GM23248 (cell line): ENCODE measurements around the gene PPP1R16B. TPM values are rescaled to one million over a fixed set of nuclear protein-coding genes. Genes with fewer than 3 reads are reported as not detected.
"Not testable (repeated sequence)": the region's sequence is repeated elsewhere in the genome, so short reads cannot be mapped to it uniquely, and the experiment has no call there.

ENCODE experiments used
- DNase-seq: peaks from one replicate; pipeline ENCODE4 v3.0.0-alpha.2; 2015
- H2AFZ ChIP-seq: fragments of 200-600 bp; sonication (generic); 2 replicates; pipeline ENCODE4 v1.6.1; 2016; ENCODE audit warnings: antibody characterized with exemption
- H3F3A ChIP-seq: fragments of 200-600 bp; sonication (generic); 2 replicates; pipeline ENCODE4 v1.6.1; 2016; ENCODE audit warnings: mild to moderate bottlenecking, antibody characterized with exemption, mixed run types; ENCODE audit not compliant: insufficient read depth
- H3K27ac ChIP-seq: fragments of 200-600 bp; sonication (generic); 2 replicates; pipeline ENCODE4 v1.5.1; 2016; ENCODE audit warnings: mild to moderate bottlenecking
- H3K27me3 ChIP-seq: fragments of 200-600 bp; sonication (generic); replicated peaks from 2 replicates; pipeline ENCODE4 v1.6.1; 2016; ENCODE audit warnings: mild to moderate bottlenecking; ENCODE audit not compliant: insufficient read depth
- H3K36me3 ChIP-seq: fragments of 200-600 bp; sonication (generic); 2 replicates; pipeline ENCODE4 v1.6.1; 2016; ENCODE audit warnings: low read depth, mild to moderate bottlenecking
- H3K4me1 ChIP-seq: fragments of 200-600 bp; sonication (generic); 2 replicates; pipeline ENCODE4 v1.6.1; 2016; ENCODE audit warnings: mild to moderate bottlenecking; ENCODE audit not compliant: insufficient read depth
- H3K4me2 ChIP-seq: fragments of 200-600 bp; sonication (generic); one replicate; pipeline ENCODE4 v1.6.1; 2016; ENCODE audit warnings: mild to moderate bottlenecking; ENCODE audit not compliant: unreplicated experiment
- H3K4me3 ChIP-seq: fragments of 200-600 bp; sonication (generic); 2 replicates; pipeline ENCODE4 v1.5.1; 2016; ENCODE audit warnings: mild to moderate bottlenecking
- H3K79me2 ChIP-seq: fragments of 200-600 bp; sonication (generic); 2 replicates; pipeline ENCODE4 v1.6.1; 2016; ENCODE audit warnings: mild to moderate bottlenecking; ENCODE audit not compliant: insufficient read depth
- H3K9ac ChIP-seq: fragments of 200-600 bp; sonication (generic); 2 replicates; pipeline ENCODE4 v1.6.1; 2016; ENCODE audit warnings: mild to moderate bottlenecking
- H3K9me2 ChIP-seq: fragments of 200-600 bp; sonication (generic); 2 replicates; pipeline ENCODE4 v1.6.1; 2016; ENCODE audit warnings: mixed run types, mild to moderate bottlenecking, moderate library complexity; ENCODE audit not compliant: insufficient read depth
- H3K9me3 ChIP-seq: fragments of 200-600 bp; sonication (generic); one replicate; pipeline ENCODE4 v1.6.1; 2017; ENCODE audit warnings: low read depth
- H4K20me1 ChIP-seq: fragments of 200-600 bp; sonication (generic); 2 replicates; pipeline ENCODE4 v1.6.0; 2016; ENCODE audit not compliant: insufficient read depth
- EZH2 ChIP-seq: fragments of 200-600 bp; sonication (generic); IDR thresholded peaks from 2 replicates; pipeline ENCODE4 v1.6.1; 2018; ENCODE audit warnings: antibody characterized with exemption, mild to moderate bottlenecking; ENCODE audit not compliant: insufficient read depth, poor library complexity, severe bottlenecking
- EZH2phosphoT487 ChIP-seq: fragments of 200-600 bp; sonication (generic); IDR thresholded peaks from 2 replicates; pipeline ENCODE4 v1.6.1; 2018; ENCODE audit warnings: antibody characterized with exemption, moderate library complexity, mild to moderate bottlenecking, low read depth; ENCODE audit not compliant: insufficient read depth
- WGBS, 2 experiments: methylation state at CpG; one replicate each; pipeline ENCODE4 v1.1.6; 2015 to 2017; ENCODE audit warnings: low lambda C conversion rate in 2 of 2, low coverage in 1 of 2; ENCODE audit errors: missing lambda C conversion rate in 2 of 2; 5-methylcytosine and 5-hydroxymethylcytosine counted together
- in situ Hi-C: fragments of 300-500 bp; cut with MboI; formaldehyde crosslinking; loops from 2 replicates; pipeline ENCODE4 v1.15.0; 2020
- polyA plus RNA-seq: library from polyadenylated mRNA; unstranded; fragments of >200 nt; fragmentation: Nextera tagmentation; extraction: Ambion mirVana; gene quantifications from 2 replicates; pipeline ENCODE4 v1.2.1, GENCODE V29; 2016
- total RNA-seq: library from RNA; depleted of rRNA; stranded (reverse); fragments of >200 nt; shearing (Covaris generic); gene quantifications from 2 replicates; pipeline ENCODE4 v1.2.3, GENCODE V29; 2014

Gene PPP1R16B
- total and polyA plus RNA-seq, 2 experiments from 2014 or later = not detected

GRCh38 chr20:38857703-38858102 is 52.2 kb downstream of the PPP1R16B start:
- Histone ChIP-seq H3K9me2 (no peaks in the 10 kb centered on the region), H3K9ac (no peak overlapping the region), H3K4me2 (no peak overlapping the region), H3K9me3 (no peaks in the 10 kb centered on the region), H3F3A (peaks cover 5% of the 10 kb centered on the region), H3K4me3 (no peak overlapping the region), H3K4me1 (peaks cover 5% of the 10 kb centered on the region), H3K27me3 (no peaks in the 10 kb centered on the region; the same call in 1 of the 2 replicates), H4K20me1 (no peaks in the 10 kb centered on the region), H3K36me3 (no peaks in the 10 kb centered on the region), H2AFZ (no peak overlapping the region), H3K27ac (no peak overlapping the region), H3K79me2 (no peaks in the 10 kb centered on the region)
- DNase-seq = no peak
- 48 to 55% methylated on average over 7 of the region's 7 CpGs for WGBS, 2 experiments
- no peak for TF ChIP-seq EZH2phosphoT487
- no peak for TF ChIP-seq EZH2
- in situ Hi-C loops = no loop called here

GRCh38 chr20:38859070-38859690 is 53.7 kb downstream of the PPP1R16B start:
- Histone ChIP-seq H3K4me3 (no peak overlapping the region), H3K4me1 (peaks cover 5% of the 10 kb centered on the region), H3K27ac (no peak overlapping the region), H3K36me3 (no peaks in the 10 kb centered on the region), H3K4me2 (no peak overlapping the region), H3K27me3 (peaks cover 6% of the 10 kb centered on the region), H3F3A (peaks cover 5% of the 10 kb centered on the region), H3K79me2 (no peaks in the 10 kb centered on the region), H2AFZ (no peak overlapping the region), H3K9ac (no peak overlapping the region), H3K9me2 (no peaks in the 10 kb centered on the region), H4K20me1 (no peaks in the 10 kb centered on the region), H3K9me3 (no peaks in the 10 kb centered on the region)
- no peak for DNase-seq
- in situ Hi-C loops = no loop called here
- 44 to 50% methylated on average over 8 to 9 of the region's 9 CpGs for WGBS, 2 experiments
- TF ChIP-seq EZH2 = no peak
- no peak for TF ChIP-seq EZH2phosphoT487

GRCh38 chr20:38859857-38860256 is 54.4 kb downstream of the PPP1R16B start:
- H3K27ac ChIP-seq, H3K4me1 ChIP-seq, H3K4me3 ChIP-seq, in situ Hi-C loops, H4K20me1 ChIP-seq, H2AFZ ChIP-seq, H3K4me2 ChIP-seq, H3K27me3 ChIP-seq, DNase-seq, H3F3A ChIP-seq, H3K79me2 ChIP-seq, H3K9me2 ChIP-seq, H3K36me3 ChIP-seq, H3K9me3 ChIP-seq, H3K9ac ChIP-seq: not testable (repeated sequence)
- WGBS, 2 experiments = 57 to 62% methylated on average over 4 of the region's 4 CpGs

- Histone ChIP-seq H3K4me3 (no peak overlapping the region), H3K9ac (no peak overlapping the region), H3F3A (no peaks in the 10 kb centered on the region), H3K9me3 (no peaks in the 10 kb centered on the region), H3K4me1 (no peaks in the 10 kb centered on the region), H3K4me2 (no peak overlapping the region), H3K27me3 (peaks cover 7% of the 10 kb centered on the region), H3K27ac (no peak overlapping the region), H3K79me2 (no peaks in the 10 kb centered on the region), H2AFZ (no peak overlapping the region), H3K9me2 (no peaks in the 10 kb centered on the region), H3K36me3 (no peaks in the 10 kb centered on the region), H4K20me1 (no peaks in the 10 kb centered on the region)
- in situ Hi-C loops = no loop called here
- TF ChIP-seq EZH2phosphoT487 (no peak), EZH2 (no peak)
- WGBS, 2 experiments = 19 to 27% methylated on average over 1 of the region's 1 CpG
- no peak for DNase-seq
Observed at GRCh38 chr20:38861071-38861401, 55.5 kb downstream of the PPP1R16B start.

GRCh38 chr20:38862226-38862625 is 56.7 kb downstream of the PPP1R16B start:
- H3K9ac ChIP-seq = no peak overlapping the region
- in situ Hi-C loops = no loop called here
- peaks cover 7% of the 10 kb centered on the region for H3K27me3 ChIP-seq
- 47 to 48% methylated on average over 5 of the region's 5 CpGs for WGBS, 2 experiments
- no peaks in the 10 kb centered on the region for H3K9me3 ChIP-seq
- no peak overlapping the region for H3K4me3 ChIP-seq
- H3F3A ChIP-seq = no peaks in the 10 kb centered on the region
- H3K27ac ChIP-seq = no peak overlapping the region
- no peaks in the 10 kb centered on the region for H4K20me1 ChIP-seq
- no peaks in the 10 kb centered on the region for H3K36me3 ChIP-seq
- no peak overlapping the region for H3K4me2 ChIP-seq
- no peaks in the 10 kb centered on the region for H3K9me2 ChIP-seq
- no peak overlapping the region for H2AFZ ChIP-seq
- no peak for DNase-seq
- H3K4me1 ChIP-seq = no peaks in the 10 kb centered on the region
- TF ChIP-seq EZH2 (no peak), EZH2phosphoT487 (no peak)
- H3K79me2 ChIP-seq = no peaks in the 10 kb centered on the region
